Adrenal gland (tissue), 5 donors: ENCODE measurements around the gene PICK1.

Experiments used
- CTCF ChIP-seq, 6 experiments: fragments of 450-650 bp in 4 of 6; fragments of 200-600 bp in 2 of 6; sonication (generic) in 1 of 6; IDR thresholded peaks; 1 replicate in 5 of 6; 2 replicates in 1 of 6; pipeline versions ENCODE4 v1.5.1 to v1.8.0; 2016 to 2021; ENCODE audit warnings: antibody characterized with exemption in 6 of 6, mild to moderate bottlenecking in 2 of 6, moderate library complexity in 1 of 6
- POLR2A ChIP-seq, 2 donors: fragments of 450-650 bp; IDR thresholded peaks; one replicate each; pipeline ENCODE4 v1.6.1; 2017; ENCODE audit warnings: antibody characterized with exemption in 2 of 2, mild to moderate bottlenecking in 2 of 2, moderate library complexity in 1 of 2
- donor health status: DM: no; HTN: no; CAD: no.

GRCh38 chr22:38085056-38085455 is 27.9 kb downstream of the PICK1 start:
- TF ChIP-seq CTCF (IDR thresholded peaks at IDR 0.05) (no peak), POLR2A (IDR thresholded peaks at IDR 0.05) (no peak)
